Measurements from ENCODE around the gene NFATC2.

NFATC2 gene

GRCh38 chr20:51492167-51493092, 50.1 kb downstream of the NFATC2 start:
- Histone ChIP-seq H3K4me1 (ENCODE audit: control insufficient read depth in 5 of 5, insufficient read depth in 5 of 5, low read length in 5 of 5) (peaks cover 5 to 64% (median 29%) of the 10 kb centered on the region in 5 donors), H3K9ac (ENCODE audit: low read length in 5 of 5) (peak overlapping the region in 2 of 5 donors; percentile 24 to 60), H3K27ac (ENCODE audit: low read depth, low read length) (no peak overlapping the region), H3K27me3 (ENCODE audit: control insufficient read depth in 5 of 5, insufficient read depth in 4 of 5, low read length in 5 of 5) (peaks cover 0 to 12% (median 4%) of the 10 kb centered on the region in 5 donors), H3K36me3 (ENCODE audit: control insufficient read depth in 5 of 5, insufficient read depth in 5 of 5, low read length in 5 of 5) (no peaks in the 10 kb centered on the region), H3K9me3 (ENCODE audit: control insufficient read depth in 5 of 5, low read length in 5 of 5) (no peaks in the 10 kb centered on the region), H3K4me3 (ENCODE audit: low read depth in 1 of 5, low read length in 5 of 5) (peak overlapping the region; percentile 24 to 55 (median 52))

GRCh38 chr20:51491393-51491792, 51.1 kb downstream of the NFATC2 start:
- Histone ChIP-seq H3K4me3 (ENCODE audit: low read depth in 1 of 5, low read length in 5 of 5) (no peak overlapping the region), H3K9ac (ENCODE audit: low read length in 5 of 5) (no peak overlapping the region), H3K4me1 (ENCODE audit: control insufficient read depth in 5 of 5, insufficient read depth in 5 of 5, low read length in 5 of 5) (peaks cover 4 to 61% (median 32%) of the 10 kb centered on the region in 5 donors), H3K27ac (ENCODE audit: low read depth, low read length) (no peak overlapping the region), H3K36me3 (ENCODE audit: control insufficient read depth in 5 of 5, insufficient read depth in 5 of 5, low read length in 5 of 5) (no peaks in the 10 kb centered on the region), H3K9me3 (ENCODE audit: control insufficient read depth in 5 of 5, low read length in 5 of 5) (no peaks in the 10 kb centered on the region), H3K27me3 (ENCODE audit: control insufficient read depth in 5 of 5, insufficient read depth in 4 of 5, low read length in 5 of 5) (peaks cover 0 to 12% (median 4%) of the 10 kb centered on the region in 5 donors)

GRCh38 chr20:51490635-51491034, 51.9 kb downstream of the NFATC2 start:
- Histone ChIP-seq H3K27me3 (ENCODE audit: control insufficient read depth in 5 of 5, insufficient read depth in 4 of 5, low read length in 5 of 5) (peaks cover 0 to 12% (median 4%) of the 10 kb centered on the region in 5 donors), H3K27ac (ENCODE audit: low read depth, low read length) (no peak overlapping the region), H3K9ac (ENCODE audit: low read length in 5 of 5) (no peak overlapping the region), H3K36me3 (ENCODE audit: control insufficient read depth in 5 of 5, insufficient read depth in 5 of 5, low read length in 5 of 5) (no peaks in the 10 kb centered on the region), H3K4me1 (ENCODE audit: control insufficient read depth in 5 of 5, insufficient read depth in 5 of 5, low read length in 5 of 5) (peaks cover 4 to 53% (median 33%) of the 10 kb centered on the region in 5 donors), H3K4me3 (ENCODE audit: low read depth in 1 of 5, low read length in 5 of 5) (no peak overlapping the region), H3K9me3 (ENCODE audit: control insufficient read depth in 5 of 5, low read length in 5 of 5) (no peaks in the 10 kb centered on the region)

GRCh38 chr20:51489611-51490010, 52.9 kb downstream of the NFATC2 start:
- Histone ChIP-seq H3K27ac (ENCODE audit: low read depth, low read length) (no peak overlapping the region), H3K4me3 (ENCODE audit: low read depth in 1 of 5, low read length in 5 of 5) (no peak overlapping the region), H3K36me3 (ENCODE audit: control insufficient read depth in 5 of 5, insufficient read depth in 5 of 5, low read length in 5 of 5) (no peaks in the 10 kb centered on the region), H3K27me3 (ENCODE audit: control insufficient read depth in 5 of 5, insufficient read depth in 4 of 5, low read length in 5 of 5) (peaks cover 0 to 12% (median 4%) of the 10 kb centered on the region in 5 donors), H3K9me3 (ENCODE audit: control insufficient read depth in 5 of 5, low read length in 5 of 5) (no peaks in the 10 kb centered on the region), H3K4me1 (ENCODE audit: control insufficient read depth in 5 of 5, insufficient read depth in 5 of 5, low read length in 5 of 5) (peaks cover 4 to 47% (median 32%) of the 10 kb centered on the region in 5 donors), H3K9ac (ENCODE audit: low read length in 5 of 5) (no peak overlapping the region)

GRCh38 chr20:51488331-51488730, 54.2 kb downstream of the NFATC2 start:
- Histone ChIP-seq H3K4me3 (ENCODE audit: low read depth in 1 of 5, low read length in 5 of 5) (no peak overlapping the region), H3K27me3 (ENCODE audit: control insufficient read depth in 5 of 5, insufficient read depth in 4 of 5, low read length in 5 of 5) (peaks cover 0 to 6% (median 4%) of the 10 kb centered on the region in 5 donors), H3K36me3 (ENCODE audit: control insufficient read depth in 5 of 5, insufficient read depth in 5 of 5, low read length in 5 of 5) (peaks cover 0 to 3% (median 0%) of the 10 kb centered on the region in 5 donors), H3K27ac (ENCODE audit: low read depth, low read length) (no peak overlapping the region), H3K9ac (ENCODE audit: low read length in 5 of 5) (no peak overlapping the region), H3K9me3 (ENCODE audit: control insufficient read depth in 5 of 5, low read length in 5 of 5) (no peaks in the 10 kb centered on the region), H3K4me1 (ENCODE audit: control insufficient read depth in 5 of 5, insufficient read depth in 5 of 5, low read length in 5 of 5) (peaks cover 4 to 34% (median 25%) of the 10 kb centered on the region in 5 donors)

- H3K36me3 ChIP-seq (ENCODE audit: control insufficient read depth in 5 of 5, insufficient read depth in 5 of 5, low read length in 5 of 5): peaks cover 0 to 3% (median 0%) of the 10 kb centered on the region in 5 donors
- H3K27ac ChIP-seq (ENCODE audit: low read depth, low read length): no peak overlapping the region
- H3K9me3 ChIP-seq (ENCODE audit: control insufficient read depth in 5 of 5, low read length in 5 of 5): no peaks in the 10 kb centered on the region
- H3K4me1 ChIP-seq (ENCODE audit: control insufficient read depth in 5 of 5, insufficient read depth in 5 of 5, low read length in 5 of 5): peaks cover 0 to 28% (median 19%) of the 10 kb centered on the region in 5 donors
- H3K27me3 ChIP-seq (ENCODE audit: control insufficient read depth in 5 of 5, insufficient read depth in 4 of 5, low read length in 5 of 5): peaks cover 0 to 4% (median 0%) of the 10 kb centered on the region in 5 donors
- no peak overlapping the region for H3K9ac ChIP-seq (ENCODE audit: low read length in 5 of 5)
- no peak overlapping the region for H3K4me3 ChIP-seq (ENCODE audit: low read depth in 1 of 5, low read length in 5 of 5)
Measured at GRCh38 chr20:51487565-51488268, 54.8 kb downstream of the NFATC2 start.

GRCh38 chr20:51487076-51487475, 55.4 kb downstream of the NFATC2 start:
- Histone ChIP-seq H3K36me3 (ENCODE audit: control insufficient read depth in 5 of 5, insufficient read depth in 5 of 5, low read length in 5 of 5) (peaks cover 0 to 3% (median 0%) of the 10 kb centered on the region in 5 donors), H3K27ac (ENCODE audit: low read depth, low read length) (no peak overlapping the region), H3K27me3 (ENCODE audit: control insufficient read depth in 5 of 5, insufficient read depth in 4 of 5, low read length in 5 of 5) (peaks cover 0 to 4% (median 0%) of the 10 kb centered on the region in 5 donors), H3K4me1 (ENCODE audit: control insufficient read depth in 5 of 5, insufficient read depth in 5 of 5, low read length in 5 of 5) (peaks cover 0 to 22% (median 12%) of the 10 kb centered on the region in 5 donors), H3K9ac (ENCODE audit: low read length in 5 of 5) (no peak overlapping the region), H3K9me3 (ENCODE audit: control insufficient read depth in 5 of 5, low read length in 5 of 5) (no peaks in the 10 kb centered on the region), H3K4me3 (ENCODE audit: low read depth in 1 of 5, low read length in 5 of 5) (no peak overlapping the region)

GRCh38 chr20:51486197-51487005, 56.1 kb downstream of the NFATC2 start:
- no peak overlapping the region for H3K9ac ChIP-seq (ENCODE audit: low read length in 5 of 5)
- H3K36me3 ChIP-seq (ENCODE audit: control insufficient read depth in 5 of 5, insufficient read depth in 5 of 5, low read length in 5 of 5): peaks cover 0 to 3% (median 0%) of the 10 kb centered on the region in 5 donors
- H3K27ac ChIP-seq (ENCODE audit: low read depth, low read length): no peak overlapping the region
- H3K9me3 ChIP-seq (ENCODE audit: control insufficient read depth in 5 of 5, low read length in 5 of 5): no peaks in the 10 kb centered on the region
- no peak overlapping the region for H3K4me3 ChIP-seq (ENCODE audit: low read depth in 1 of 5, low read length in 5 of 5)
- peaks cover 0 to 18% (median 8%) of the 10 kb centered on the region in 5 donors for H3K4me1 ChIP-seq (ENCODE audit: control insufficient read depth in 5 of 5, insufficient read depth in 5 of 5, low read length in 5 of 5)
- H3K27me3 ChIP-seq (ENCODE audit: control insufficient read depth in 5 of 5, insufficient read depth in 4 of 5, low read length in 5 of 5): peaks cover 0 to 2% (median 0%) of the 10 kb centered on the region in 5 donors

- H3K9me3 ChIP-seq (ENCODE audit: control insufficient read depth in 5 of 5, low read length in 5 of 5): no peaks in the 10 kb centered on the region
- no peaks in the 10 kb centered on the region for H3K27me3 ChIP-seq (ENCODE audit: control insufficient read depth in 5 of 5, insufficient read depth in 4 of 5, low read length in 5 of 5)
- peaks cover 0 to 4% (median 0%) of the 10 kb centered on the region in 5 donors for H3K36me3 ChIP-seq (ENCODE audit: control insufficient read depth in 5 of 5, insufficient read depth in 5 of 5, low read length in 5 of 5)
- H3K4me1 ChIP-seq (ENCODE audit: control insufficient read depth in 5 of 5, insufficient read depth in 5 of 5, low read length in 5 of 5): peaks cover 0 to 24% (median 6%) of the 10 kb centered on the region in 5 donors
- no peak overlapping the region for H3K9ac ChIP-seq (ENCODE audit: low read length in 5 of 5)
- H3K4me3 ChIP-seq (ENCODE audit: low read depth in 1 of 5, low read length in 5 of 5): no peak overlapping the region
- H3K27ac ChIP-seq (ENCODE audit: low read depth, low read length): no peak overlapping the region
Measured at GRCh38 chr20:51484831-51485230, 57.7 kb downstream of the NFATC2 start.
